GM19035 (cell line): Measurements from ENCODE around the gene CELF4.

Experiments used
- ATAC-seq: cut with Tn5 transposase; IDR thresholded peaks from one replicate; pipeline ENCODE4 v1.9.1; 2021; ENCODE audit not compliant: unreplicated experiment

CELF4 gene

GRCh38 chr18:37247497-37248161 lies 318.0 kb downstream of the CELF4 start:
- ATAC-seq = no peak

DNA sequence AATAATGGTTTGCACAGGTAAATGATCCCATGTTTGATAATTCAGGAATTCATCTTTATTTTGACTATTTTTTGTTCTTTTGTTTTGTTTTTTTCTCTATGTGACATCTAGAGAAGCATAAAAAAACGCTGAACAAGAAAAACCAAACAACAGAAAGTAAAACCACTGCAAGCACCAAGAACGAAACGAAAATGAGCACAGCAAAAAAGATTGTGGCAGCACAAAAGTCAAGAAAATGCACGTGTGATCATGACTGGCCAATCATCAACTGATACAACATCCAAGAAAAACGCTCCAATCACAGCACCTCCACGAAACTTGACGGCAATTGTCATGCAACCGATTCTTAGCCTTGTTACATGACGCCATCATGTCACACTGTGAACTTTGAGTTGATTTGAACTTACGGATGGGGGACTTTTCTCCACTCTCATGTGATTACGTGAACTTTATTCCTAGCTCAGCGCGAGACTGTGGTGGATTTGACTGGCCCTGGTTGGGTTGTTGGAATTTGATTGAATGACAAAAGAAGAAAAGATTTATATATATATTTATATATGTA lies 318.7 kb downstream of the CELF4 start:
- ATAC-seq = no peak

- ATAC-seq = no peak
These were observed 321.0 kb downstream of the CELF4 start for GRCh38 chr18:37244618-37245017.

DNA sequence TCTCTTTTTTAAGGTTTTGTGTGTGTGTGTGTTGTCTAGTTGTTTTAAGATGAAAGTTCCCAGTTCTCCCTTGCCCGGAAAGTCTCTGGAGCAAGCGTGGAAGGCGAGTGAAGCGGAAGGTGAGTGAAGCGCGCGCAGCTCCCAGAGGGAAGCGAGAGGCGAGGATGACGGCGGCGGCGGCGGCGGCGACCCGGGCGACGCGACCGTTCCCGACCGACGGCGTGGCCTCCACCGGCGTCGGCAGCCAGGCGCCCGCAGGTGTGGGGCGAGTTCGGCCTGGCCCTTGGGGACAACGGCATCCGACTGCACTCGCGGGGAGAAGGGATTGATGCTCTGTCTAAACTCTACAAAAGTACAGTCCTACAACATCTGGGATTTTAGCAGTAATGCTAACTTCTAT lies 321.9 kb downstream of the CELF4 start:
- ATAC-seq = no peak

DNA sequence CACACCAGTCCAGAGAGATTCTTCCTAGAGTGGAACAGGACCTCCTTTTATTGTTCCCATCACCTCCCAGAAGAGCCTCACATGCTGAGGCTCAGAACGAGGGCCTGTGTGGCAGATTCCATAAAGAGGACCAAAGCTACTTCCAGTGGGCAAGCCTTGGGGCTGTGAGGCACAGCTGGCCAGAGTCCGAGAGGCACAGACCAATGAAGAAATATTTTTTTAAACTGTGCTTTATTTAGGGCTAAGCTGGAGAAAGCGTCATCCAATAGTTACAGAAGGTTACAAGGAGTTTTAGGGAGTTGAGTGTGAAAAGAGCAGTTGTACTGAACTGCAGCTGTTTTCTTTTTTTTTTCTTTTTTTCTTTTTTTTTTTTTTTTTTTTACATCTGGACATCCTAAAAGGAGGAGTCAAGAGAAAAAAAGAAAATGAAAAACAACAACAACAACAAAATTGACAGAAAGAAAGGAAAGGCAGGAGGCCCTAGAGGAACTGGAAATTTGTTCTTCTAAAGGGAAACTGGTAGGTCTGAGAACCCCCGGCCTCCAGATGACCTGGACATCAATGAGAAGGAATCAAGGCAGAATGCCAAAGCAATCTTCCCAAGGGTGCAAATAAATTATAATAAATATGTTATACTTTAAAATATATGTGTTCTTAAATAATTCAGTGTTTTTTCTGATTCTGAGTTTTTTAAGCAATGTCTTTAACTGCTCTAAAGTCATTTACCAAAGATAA lies 322.6 kb downstream of the CELF4 start:
- ATAC-seq = no peak

- ATAC-seq = no peak
These were observed 323.5 kb downstream of the CELF4 start for GRCh38 chr18:37242091-37242490.

- no peak for ATAC-seq
These were observed 327.1 kb downstream of the CELF4 start for GRCh38 chr18:37238282-37239108.

DNA sequence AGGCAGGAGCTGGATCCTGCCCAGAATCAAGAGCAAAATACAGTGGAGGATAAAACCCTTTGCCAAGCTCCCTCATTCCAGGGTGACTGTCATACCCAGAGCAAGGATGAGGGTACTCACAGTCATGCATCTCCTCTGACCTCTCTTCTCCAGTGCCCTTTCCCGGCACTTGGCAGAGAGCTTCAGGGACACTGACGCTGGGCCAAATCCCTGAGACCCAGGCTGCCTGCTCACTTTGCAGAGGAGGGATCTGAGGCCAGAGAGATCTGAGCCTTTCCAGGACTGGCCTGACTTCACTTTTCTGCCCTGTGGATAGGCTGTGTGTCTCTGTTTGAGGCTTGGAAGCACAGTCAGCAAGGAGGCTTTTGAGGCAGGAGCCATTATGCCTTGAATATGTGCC lies 330.0 kb downstream of the CELF4 start:
- no peak for ATAC-seq

- ATAC-seq = no peak
These were observed 334.3 kb downstream of the CELF4 start for GRCh38 chr18:37231251-37231650.

DNA sequence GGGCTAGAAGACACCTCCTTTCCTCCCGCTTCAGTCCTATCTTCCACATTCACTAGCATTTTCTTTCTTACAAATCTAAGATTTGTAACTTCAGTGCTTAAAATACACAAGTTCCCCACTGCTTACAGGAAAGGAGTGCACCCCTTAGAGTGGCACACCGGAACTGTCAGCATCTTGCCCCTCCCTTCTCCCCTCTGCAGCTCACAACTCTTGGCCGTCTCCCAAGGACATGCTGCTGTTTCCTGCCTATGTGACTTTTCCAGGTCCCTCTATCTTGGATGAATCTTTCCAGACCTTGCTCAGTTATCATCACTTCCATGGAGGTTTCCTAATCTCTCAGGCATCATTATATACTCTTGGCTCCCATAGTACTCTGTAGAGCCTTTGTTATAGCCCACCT lies 334.8 kb downstream of the CELF4 start:
- no peak for ATAC-seq

DNA sequence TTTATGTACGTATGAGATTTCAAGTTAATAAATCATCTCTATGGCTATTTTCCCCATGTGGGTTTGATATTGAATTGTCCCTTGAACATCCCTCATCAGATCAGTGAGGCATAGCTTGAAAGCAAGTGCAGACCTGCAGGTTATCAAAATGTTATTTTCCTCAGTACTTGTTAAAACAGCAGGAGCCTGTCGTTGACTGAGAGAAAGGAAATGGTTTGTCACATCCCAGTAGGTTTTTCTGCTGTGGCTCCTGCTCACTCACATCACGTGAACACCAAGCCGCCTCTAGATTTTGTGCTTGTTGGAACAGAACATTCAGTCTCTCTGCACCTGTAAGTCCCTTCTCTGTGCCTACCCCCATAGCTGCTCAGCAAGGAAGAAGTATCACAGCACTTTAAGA lies 340.3 kb downstream of the CELF4 start:
- no peak for ATAC-seq

GRCh38 chr18:37222999-37223378 lies 342.6 kb downstream of the CELF4 start:
- no peak for ATAC-seq

DNA sequence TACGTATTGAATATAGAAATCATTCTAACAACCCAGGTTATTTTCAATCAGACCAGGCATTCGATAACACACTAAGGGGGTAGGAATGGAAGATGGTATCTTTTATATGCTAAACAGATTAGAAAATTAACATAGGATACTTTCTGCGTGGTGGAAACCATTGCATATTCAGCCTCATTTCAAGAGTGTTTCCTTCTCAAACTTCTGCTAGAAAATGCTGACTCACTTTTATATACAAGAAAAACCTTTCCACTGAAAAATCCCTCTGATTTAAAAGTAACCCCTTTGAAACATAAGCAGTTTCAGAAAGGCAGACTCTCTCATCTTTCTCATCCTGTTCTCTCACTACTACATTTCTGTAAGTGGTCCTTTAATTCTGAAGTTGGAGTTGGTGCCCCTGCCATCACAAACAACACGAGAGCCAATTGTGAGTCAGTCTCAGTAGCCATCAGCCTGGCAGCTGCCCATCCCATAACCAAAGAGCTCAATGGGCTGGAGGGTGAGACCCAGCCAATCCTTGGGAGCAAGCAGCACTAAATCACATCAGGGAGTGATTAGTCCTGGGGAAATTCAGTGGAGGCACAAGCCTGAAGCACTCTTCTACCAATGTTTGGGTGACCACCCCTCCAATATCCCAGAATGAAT lies 343.1 kb downstream of the CELF4 start:
- no peak for ATAC-seq

GRCh38 chr18:37219257-37219656 lies 346.3 kb downstream of the CELF4 start:
- no peak for ATAC-seq

- ATAC-seq = no peak
These were observed 347.5 kb downstream of the CELF4 start for GRCh38 chr18:37218022-37218590.

- no peak for ATAC-seq
These were observed 354.8 kb downstream of the CELF4 start for GRCh38 chr18:37210781-37211180.

GRCh38 chr18:37207343-37207742 lies 358.3 kb downstream of the CELF4 start:
- ATAC-seq = no peak

- no peak for ATAC-seq
These were observed 365.9 kb downstream of the CELF4 start for GRCh38 chr18:37199741-37200140.
